ENCODE measurements around the gene TRIM3.

TRIM3 gene

GRCh38 chr11:6468712-6469495 is 4.8 kb downstream of the TRIM3 start:
- no peaks in the 10 kb centered on the region for H3K27me3 Mint-ChIP-seq (ENCODE audit: low read depth)
- H3K9me3 Mint-ChIP-seq = no peaks in the 10 kb centered on the region
- no peak overlapping the region for H3K27ac Mint-ChIP-seq
- TF ChIP-seq CTCF (IDR thresholded peaks at IDR 0.05; ENCODE audit: unreplicated experiment in 3 of 3) = no peak
- H3K4me3 Mint-ChIP-seq = no peak overlapping the region
- peaks cover 13% of the 10 kb centered on the region for H3K4me1 Mint-ChIP-seq
- H3K36me3 Mint-ChIP-seq (ENCODE audit: low read depth) = peaks cover 10% of the 10 kb centered on the region

- H3K9me3 Mint-ChIP-seq = no peaks in the 10 kb centered on the region
- peaks cover 29% of the 10 kb centered on the region for H3K36me3 Mint-ChIP-seq (ENCODE audit: low read depth)
- no peak for TF ChIP-seq CTCF (IDR thresholded peaks at IDR 0.05; ENCODE audit: unreplicated experiment in 3 of 3)
- H3K4me1 Mint-ChIP-seq = peaks cover 8% of the 10 kb centered on the region
- H3K27me3 Mint-ChIP-seq (ENCODE audit: low read depth) = no peaks in the 10 kb centered on the region
- no peak overlapping the region for H3K27ac Mint-ChIP-seq
- no peak overlapping the region for H3K4me3 Mint-ChIP-seq
Measured at GRCh38 chr11:6459099-6459450, 14.7 kb downstream of the TRIM3 start.

GRCh38 chr11:6458352-6459098 is 15.2 kb downstream of the TRIM3 start:
- peaks cover 8% of the 10 kb centered on the region for H3K4me1 Mint-ChIP-seq
- H3K4me3 Mint-ChIP-seq = no peak overlapping the region
- H3K36me3 Mint-ChIP-seq (ENCODE audit: low read depth) = peaks cover 25% of the 10 kb centered on the region
- no peaks in the 10 kb centered on the region for H3K9me3 Mint-ChIP-seq
- no peak for TF ChIP-seq CTCF (IDR thresholded peaks at IDR 0.05; ENCODE audit: unreplicated experiment in 3 of 3)
- H3K27me3 Mint-ChIP-seq (ENCODE audit: low read depth) = no peaks in the 10 kb centered on the region
- no peak overlapping the region for H3K27ac Mint-ChIP-seq

- no peak overlapping the region for H3K4me3 Mint-ChIP-seq
- H3K27me3 Mint-ChIP-seq (ENCODE audit: low read depth) = no peaks in the 10 kb centered on the region
- no peaks in the 10 kb centered on the region for H3K9me3 Mint-ChIP-seq
- TF ChIP-seq CTCF (IDR thresholded peaks at IDR 0.05; ENCODE audit: unreplicated experiment in 3 of 3) = no peak
- no peak overlapping the region for H3K27ac Mint-ChIP-seq
- H3K36me3 Mint-ChIP-seq (ENCODE audit: low read depth) = peaks cover 27% of the 10 kb centered on the region
- H3K4me1 Mint-ChIP-seq = peaks cover 8% of the 10 kb centered on the region
Measured at GRCh38 chr11:6457581-6458320, 16.0 kb downstream of the TRIM3 start.

GRCh38 chr11:6456361-6457073 is 17.2 kb downstream of the TRIM3 start:
- Mint-ChIP-seq H3K36me3 (ENCODE audit: low read depth) (peaks cover 25% of the 10 kb centered on the region), H3K4me3 (no peak overlapping the region), H3K4me1 (peaks cover 8% of the 10 kb centered on the region), H3K27ac (no peak overlapping the region), H3K9me3 (no peaks in the 10 kb centered on the region), H3K27me3 (ENCODE audit: low read depth) (no peaks in the 10 kb centered on the region)
- TF ChIP-seq CTCF (IDR thresholded peaks at IDR 0.05; ENCODE audit: unreplicated experiment in 3 of 3) = no peak
